Measurements from ENCODE around the gene RPL7A. TPM values are rescaled to one million over a fixed set of nuclear protein-coding genes. Genes with fewer than 3 reads are reported as not detected.

The RPL7A gene
- total RNA-seq, 2 donors from 2014 or later = 889 to 895 TPM

GRCh38 chr9:133393399-133393798 lies 45.4 kb downstream of the RPL7A start:
- H3K4me3 ChIP-seq = no peak overlapping the region
- no peaks in the 10 kb centered on the region for H3K27me3 ChIP-seq (replicated peaks; ENCODE audit: insufficient read depth)
- TF ChIP-seq CTCF (IDR thresholded peaks at IDR 0.05) = no peak
- DNase-seq (ENCODE audit: low spot score) (no peak), ATAC-seq (ENCODE audit: insufficient number of reproducible peaks, low FRiP score, low read depth) (no peak)
- H3K27ac ChIP-seq = no peak overlapping the region
- H3K4me1 ChIP-seq (ENCODE audit: control insufficient read depth in 1 of 2, low read depth in 2 of 2) = no peaks in the 10 kb centered on the region
- no peaks in the 10 kb centered on the region for H3K36me3 ChIP-seq
- no peaks in the 10 kb centered on the region for H3K9me3 ChIP-seq

GRCh38 chr9:133394687-133395271 lies 46.8 kb downstream of the RPL7A start:
- H3K27me3 ChIP-seq (replicated peaks; ENCODE audit: insufficient read depth) = no peaks in the 10 kb centered on the region
- no peak for TF ChIP-seq CTCF (IDR thresholded peaks at IDR 0.05)
- no peak for ATAC-seq (ENCODE audit: insufficient number of reproducible peaks, low FRiP score, low read depth)

GRCh38 chr9:133396952-133397351 lies 48.9 kb downstream of the RPL7A start:
- Histone ChIP-seq H3K27ac (no peak overlapping the region), H3K9me3 (no peaks in the 10 kb centered on the region), H3K4me3 (no peak overlapping the region), H3K36me3 (no peaks in the 10 kb centered on the region), H3K4me1 (ENCODE audit: control insufficient read depth in 1 of 2, low read depth in 2 of 2) (no peaks in the 10 kb centered on the region), H3K27me3 (replicated peaks; ENCODE audit: insufficient read depth) (no peaks in the 10 kb centered on the region)
- TF ChIP-seq CTCF (IDR thresholded peaks at IDR 0.05) = no peak
- DNase-seq (ENCODE audit: low spot score) (no peak), ATAC-seq (ENCODE audit: insufficient number of reproducible peaks, low FRiP score, low read depth) (no peak)

More at GRCh38 chr9:133394687-133395271, 46.8 kb downstream of the RPL7A start:
- H3K9me3 ChIP-seq = no peaks in the 10 kb centered on the region
- no peaks in the 10 kb centered on the region for H3K4me1 ChIP-seq (ENCODE audit: control insufficient read depth in 1 of 2, low read depth in 2 of 2)
- no peaks in the 10 kb centered on the region for H3K36me3 ChIP-seq
- H3K4me3 ChIP-seq = no peak overlapping the region
- DNase-seq (ENCODE audit: low spot score) = no peak
- H3K27ac ChIP-seq = no peak overlapping the region

- Histone ChIP-seq H3K27ac (no peak overlapping the region), H3K9me3 (no peaks in the 10 kb centered on the region), H3K36me3 (no peaks in the 10 kb centered on the region), H3K4me3 (no peak overlapping the region), H3K4me1 (ENCODE audit: control insufficient read depth in 1 of 2, low read depth in 2 of 2) (no peaks in the 10 kb centered on the region), H3K27me3 (replicated peaks; ENCODE audit: insufficient read depth) (no peaks in the 10 kb centered on the region)
- ATAC-seq (ENCODE audit: insufficient number of reproducible peaks, low FRiP score, low read depth) = no peak
- TF ChIP-seq CTCF (IDR thresholded peaks at IDR 0.05) = no peak
- DNase-seq (ENCODE audit: low spot score) = no peak
Measured at GRCh38 chr9:133397370-133397769, 49.4 kb downstream of the RPL7A start.

- ATAC-seq (ENCODE audit: insufficient number of reproducible peaks, low FRiP score, low read depth) (no peak), DNase-seq (ENCODE audit: low spot score) (no peak)
- no peak for TF ChIP-seq CTCF (IDR thresholded peaks at IDR 0.05)
- Histone ChIP-seq H3K36me3 (no peaks in the 10 kb centered on the region), H3K4me1 (ENCODE audit: control insufficient read depth in 1 of 2, low read depth in 2 of 2) (no peaks in the 10 kb centered on the region), H3K4me3 (no peak overlapping the region), H3K9me3 (no peaks in the 10 kb centered on the region), H3K27me3 (replicated peaks; ENCODE audit: insufficient read depth) (no peaks in the 10 kb centered on the region), H3K27ac (no peak overlapping the region)
Measured at GRCh38 chr9:133397895-133398294, 49.9 kb downstream of the RPL7A start.

All from thoracic aorta (tissue), 2 donors.